ENCODE measurements around the gene PPP1R13B. TPM values are rescaled to one million over a fixed set of nuclear protein-coding genes. Genes with fewer than 3 reads are reported as not detected.

PPP1R13B gene
- total and polyA plus RNA-seq, 2 experiments from 2014 or later, result 9.4 to 20.2 TPM

GRCh38 chr14:103684471-103684870 is 162.9 kb downstream of the PPP1R13B start:
- peaks cover 5% of the 10 kb centered on the region for H3K79me2 ChIP-seq
- TF ChIP-seq EZH2phosphoT487 (IDR thresholded peaks at IDR 0.05; ENCODE audit: low read depth, severe bottlenecking, unreplicated experiment) (no peak), EZH2 (IDR thresholded peaks at IDR 0.05; ENCODE audit: borderline replicate concordance) (no peak), CTCF (IDR thresholded peaks at IDR 0.05; ENCODE audit: poor library complexity) (no peak)
- no peaks in the 10 kb centered on the region for H3K36me3 ChIP-seq (replicated peaks; ENCODE audit: insufficient read depth, low read depth)
- WGBS (ENCODE audit: low lambda C conversion rate, missing lambda C conversion rate), result 99% methylated on average over 6 of the region's 6 CpGs
- no peaks in the 10 kb centered on the region for H3K9me3 ChIP-seq (ENCODE audit: low read depth)
- H3K27ac ChIP-seq, result no peak overlapping the region
- H2AFZ ChIP-seq, result no peak overlapping the region
- H4K20me1 ChIP-seq (ENCODE audit: insufficient read depth, poor library complexity, severe bottlenecking), result peaks cover 3% of the 10 kb centered on the region
- no peak overlapping the region for H3K4me3 ChIP-seq
- H3K4me1 ChIP-seq (ENCODE audit: insufficient read depth), result no peaks in the 10 kb centered on the region
- H3K4me2 ChIP-seq, result no peak overlapping the region
- H3K9me2 ChIP-seq (replicated peaks; ENCODE audit: insufficient read depth), result no peaks in the 10 kb centered on the region
- no peaks in the 10 kb centered on the region for H3K27me3 ChIP-seq
- no peak for DNase-seq (ENCODE audit: low spot score)

Small RNA genes lying within 50 kb of the gene (small RNA-seq; reads per million reads assigned to genes)
- gene RF00019 (not detected), gene RF00280 (not detected)

Other genes with a start within 250 kb of the PPP1R13B start
- 115 and 122 TPM in 2 replicates for gene KLC1, start 218.4 kb downstream of the PPP1R13B start, total RNA-seq
- gene KLC1, start 218.4 kb downstream of the PPP1R13B start, polyA plus RNA-seq, result 95.4 and 130 TPM in 2 replicates
- 7.1 and 9.1 TPM in 2 replicates for gene XRCC3, start 132.1 kb downstream of the PPP1R13B start, total RNA-seq
- 7.7 and 8.2 TPM in 2 replicates for gene XRCC3, start 132.1 kb downstream of the PPP1R13B start, polyA plus RNA-seq
- 39.4 and 59.2 TPM in 2 replicates for gene ZFYVE21, start 131.8 kb downstream of the PPP1R13B start, total RNA-seq
- gene ZFYVE21, start 131.8 kb downstream of the PPP1R13B start, polyA plus RNA-seq, result 51.3 and 55.2 TPM in 2 replicates
- 0.73 and 2.2 TPM in 2 replicates for gene TDRD9, start 80.9 kb upstream of the PPP1R13B start, total RNA-seq
- 1.3 and 2.3 TPM in 2 replicates for gene TDRD9, start 80.9 kb upstream of the PPP1R13B start, polyA plus RNA-seq
- gene RD3L, start 95.0 kb upstream of the PPP1R13B start, total RNA-seq, result not detected in 2 replicates
- gene RD3L, start 95.0 kb upstream of the PPP1R13B start, polyA plus RNA-seq, result not detected in 2 replicates
- 4.9 and 5.9 TPM in 2 replicates for gene ASPG, start 238.1 kb upstream of the PPP1R13B start, total RNA-seq
- gene ASPG, start 238.1 kb upstream of the PPP1R13B start, polyA plus RNA-seq, result 14.7 and 20.3 TPM in 2 replicates